Upper lobe of left lung (tissue), 4 donors: ENCODE measurements around the gene LILRB4.

ENCODE experiments used
- EP300 ChIP-seq, 4 donors: sonication (generic); formaldehyde crosslinking; IDR thresholded peaks; one replicate each; pipeline ENCODE4 v1.5.1; 2017; ENCODE audit warnings: antibody characterized with exemption in 4 of 4, control low read depth in 2 of 4
- POLR2A ChIP-seq, 4 donors: fragments of 450-650 bp; IDR thresholded peaks; one replicate each; pipeline ENCODE4 v1.5.1; 2016 to 2017; ENCODE audit warnings: antibody characterized with exemption in 4 of 4, mild to moderate bottlenecking in 2 of 4
- POLR2AphosphoS5 ChIP-seq, 2 donors: sonication (generic); formaldehyde crosslinking; IDR thresholded peaks; one replicate each; pipeline ENCODE4 v1.5.1; 2017; ENCODE audit warnings: antibody characterized with exemption in 2 of 2
- TF ChIP-seq, protein P1 (sequence below), 6 experiments: fragments of 450-650 bp in 4 of 6; fragments of 200-600 bp in 2 of 6; sonication (generic) in 2 of 6; IDR thresholded peaks; one replicate each; pipeline ENCODE4 v1.5.1; 2016 to 2019; ENCODE audit warnings: antibody characterized with exemption in 6 of 6

DNA sequence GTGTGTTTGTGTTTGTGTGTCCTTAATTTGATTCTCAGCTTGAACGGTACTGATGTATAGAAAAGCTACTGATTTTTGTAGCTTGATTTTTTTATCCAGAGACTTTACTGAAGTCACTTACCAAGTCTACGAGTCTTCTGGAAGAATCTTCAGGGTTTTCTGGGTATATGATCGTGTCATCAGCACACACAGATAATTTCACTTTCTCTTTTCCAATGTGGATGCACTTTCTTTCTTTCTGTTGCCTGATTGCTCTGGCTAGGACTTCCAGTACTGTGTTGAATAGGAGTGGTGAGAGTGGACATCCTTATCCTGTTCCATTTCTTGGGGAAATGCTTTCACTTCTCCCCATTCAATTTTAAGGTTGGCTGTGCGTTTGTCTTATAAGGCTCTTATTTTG, 40.4 kb upstream of the LILRB4 start:
- TF ChIP-seq, protein P1, sequence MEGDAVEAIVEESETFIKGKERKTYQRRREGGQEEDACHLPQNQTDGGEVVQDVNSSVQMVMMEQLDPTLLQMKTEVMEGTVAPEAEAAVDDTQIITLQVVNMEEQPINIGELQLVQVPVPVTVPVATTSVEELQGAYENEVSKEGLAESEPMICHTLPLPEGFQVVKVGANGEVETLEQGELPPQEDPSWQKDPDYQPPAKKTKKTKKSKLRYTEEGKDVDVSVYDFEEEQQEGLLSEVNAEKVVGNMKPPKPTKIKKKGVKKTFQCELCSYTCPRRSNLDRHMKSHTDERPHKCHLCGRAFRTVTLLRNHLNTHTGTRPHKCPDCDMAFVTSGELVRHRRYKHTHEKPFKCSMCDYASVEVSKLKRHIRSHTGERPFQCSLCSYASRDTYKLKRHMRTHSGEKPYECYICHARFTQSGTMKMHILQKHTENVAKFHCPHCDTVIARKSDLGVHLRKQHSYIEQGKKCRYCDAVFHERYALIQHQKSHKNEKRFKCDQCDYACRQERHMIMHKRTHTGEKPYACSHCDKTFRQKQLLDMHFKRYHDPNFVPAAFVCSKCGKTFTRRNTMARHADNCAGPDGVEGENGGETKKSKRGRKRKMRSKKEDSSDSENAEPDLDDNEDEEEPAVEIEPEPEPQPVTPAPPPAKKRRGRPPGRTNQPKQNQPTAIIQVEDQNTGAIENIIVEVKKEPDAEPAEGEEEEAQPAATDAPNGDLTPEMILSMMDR (IDR thresholded peaks at IDR 0.05): no peak
- TF ChIP-seq POLR2AphosphoS5 (IDR thresholded peaks at IDR 0.05) (no peak), EP300 (IDR thresholded peaks at IDR 0.05) (no peak), POLR2A (IDR thresholded peaks at IDR 0.05) (no peak)
